Activated B cell treated with CpG ODN at 0.5 μM for 24 hours (primary cell): ENCODE data around the gene ZNF593OS. TPM values are rescaled to one million over a fixed set of nuclear protein-coding genes. Genes with fewer than 3 reads are reported as not detected.

Experiments
- ATAC-seq: fragments of 200-7000 bp; cut with Tn5 transposase; one replicate; pipeline ENCODE4 v1.10.0; 2021; ENCODE audit warnings: low read depth, mild to moderate bottlenecking, moderate library complexity
- CTCF ChIA-PET: fragments of 350-600 bp; sonication (Branson Sonifier 250); formaldehyde crosslinking; loops from one replicate; lab custom pipeline; 2021; ENCODE audit warnings: antibody characterized with exemption; lab: Charles Lee
- POLR2A ChIA-PET: fragments of 350-600 bp; sonication (Branson Sonifier 250); formaldehyde crosslinking; loops from one replicate; lab custom pipeline; 2021; ENCODE audit warnings: antibody characterized with exemption; lab: Charles Lee
- DNase-seq: peaks from one replicate; pipeline ENCODE4 v3.0.0; 2022
- H3K27ac Mint-ChIP-seq: one replicate; pipeline ENCODE4 v1.8.0; 2020; ENCODE audit warnings: mixed read lengths
- H3K27me3 Mint-ChIP-seq: one replicate; pipeline ENCODE4 v1.8.0; 2021; ENCODE audit warnings: mixed read lengths
- H3K36me3 Mint-ChIP-seq: one replicate; pipeline ENCODE4 v1.8.0; 2021; ENCODE audit warnings: low read depth, mixed read lengths
- H3K4me1 Mint-ChIP-seq: one replicate; pipeline ENCODE4 v1.8.0; 2021; ENCODE audit warnings: mixed read lengths
- H3K4me3 Mint-ChIP-seq: one replicate; pipeline ENCODE4 v1.8.0; 2020; ENCODE audit warnings: mild to moderate bottlenecking, mixed read lengths
- H3K9me3 Mint-ChIP-seq: one replicate; pipeline ENCODE4 v1.8.0; 2020; ENCODE audit warnings: mixed read lengths
- CTCF ChIP-seq: fragments of 200-600 bp; IDR thresholded peaks from one replicate; pipeline ENCODE4 v1.8.0; 2022; ENCODE audit warnings: antibody characterized with exemption, mild to moderate bottlenecking
- intact Hi-C: fragments of 100-400 bp; cut with micrococcal nuclease; formaldehyde crosslinking; loops from one replicate; pipeline ENCODE4 v1.15.1; 2024
- total RNA-seq: library from RNA; stranded (reverse); gene quantifications from 2 replicates; pipeline ENCODE4 v1.2.3, GENCODE V29; 2022

ZNF593OS gene
- total RNA-seq, 1 donor from 2014 or later = not detected

GRCh38 chr1:26184883-26185282, 13.3 kb upstream of the ZNF593OS start:
- Mint-ChIP-seq H3K27me3 (no peaks in the 10 kb centered on the region), H3K36me3 (no peaks in the 10 kb centered on the region), H3K9me3 (no peaks in the 10 kb centered on the region), H3K4me3 (no peak overlapping the region), H3K27ac (no peak overlapping the region), H3K4me1 (no peaks in the 10 kb centered on the region)
- intact Hi-C loops = no loop called here
- TF ChIP-seq CTCF = no peak
- ATAC-seq (no peak), DNase-seq (no peak)
- POLR2A ChIA-PET = no interaction called here
- CTCF ChIA-PET = no interaction called here

GRCh38 chr1:26184086-26184485, 12.5 kb upstream of the ZNF593OS start:
- H3K4me1 Mint-ChIP-seq = no peaks in the 10 kb centered on the region
- POLR2A ChIA-PET = no interaction called here
- no peaks in the 10 kb centered on the region for H3K9me3 Mint-ChIP-seq
- intact Hi-C loops = no loop called here
- no peak overlapping the region for H3K4me3 Mint-ChIP-seq
- no peak for TF ChIP-seq CTCF
- no peaks in the 10 kb centered on the region for H3K27me3 Mint-ChIP-seq
- H3K27ac Mint-ChIP-seq = no peak overlapping the region
- no peaks in the 10 kb centered on the region for H3K36me3 Mint-ChIP-seq
- no peak for DNase-seq
- CTCF ChIA-PET = no interaction called here
- ATAC-seq = no peak

- Mint-ChIP-seq H3K27me3 (no peaks in the 10 kb centered on the region), H3K36me3 (no peaks in the 10 kb centered on the region), H3K9me3 (no peaks in the 10 kb centered on the region), H3K4me1 (no peaks in the 10 kb centered on the region), H3K4me3 (no peak overlapping the region), H3K27ac (no peak overlapping the region)
- DNase-seq (no peak), ATAC-seq (no peak)
- intact Hi-C loops = no loop called here
- CTCF ChIA-PET = no interaction called here
- no peak for TF ChIP-seq CTCF
- POLR2A ChIA-PET = no interaction called here
These were observed 10.7 kb upstream of the ZNF593OS start for GRCh38 chr1:26182383-26182696.

GRCh38 chr1:26181586-26182382, 10.2 kb upstream of the ZNF593OS start:
- Mint-ChIP-seq H3K27ac (no peak overlapping the region), H3K36me3 (no peaks in the 10 kb centered on the region), H3K4me1 (no peaks in the 10 kb centered on the region), H3K4me3 (no peak overlapping the region), H3K9me3 (no peaks in the 10 kb centered on the region), H3K27me3 (no peaks in the 10 kb centered on the region)
- intact Hi-C loops = no loop called here
- ChIA-PET CTCF (no interaction called here), POLR2A (no interaction called here)
- no peak for TF ChIP-seq CTCF
- DNase-seq = no peak
- no peak for ATAC-seq

- DNase-seq = no peak
- no peaks in the 10 kb centered on the region for H3K36me3 Mint-ChIP-seq
- no peaks in the 10 kb centered on the region for H3K4me1 Mint-ChIP-seq
- CTCF ChIA-PET = no interaction called here
- ATAC-seq = no peak
- POLR2A ChIA-PET = no interaction called here
- intact Hi-C loops = no loop called here
- H3K27ac Mint-ChIP-seq = no peak overlapping the region
- H3K4me3 Mint-ChIP-seq = no peak overlapping the region
- no peaks in the 10 kb centered on the region for H3K9me3 Mint-ChIP-seq
- no peaks in the 10 kb centered on the region for H3K27me3 Mint-ChIP-seq
- no peak for TF ChIP-seq CTCF
These were observed 8.4 kb upstream of the ZNF593OS start for GRCh38 chr1:26180010-26180506.
